RPMI8226 (cell line): ENCODE results near the gene SKIL.

Source experiments
- DNase-seq: peaks from one replicate; pipeline ENCODE4 v3.0.0-alpha.2; 2015

SKIL gene

DNA sequence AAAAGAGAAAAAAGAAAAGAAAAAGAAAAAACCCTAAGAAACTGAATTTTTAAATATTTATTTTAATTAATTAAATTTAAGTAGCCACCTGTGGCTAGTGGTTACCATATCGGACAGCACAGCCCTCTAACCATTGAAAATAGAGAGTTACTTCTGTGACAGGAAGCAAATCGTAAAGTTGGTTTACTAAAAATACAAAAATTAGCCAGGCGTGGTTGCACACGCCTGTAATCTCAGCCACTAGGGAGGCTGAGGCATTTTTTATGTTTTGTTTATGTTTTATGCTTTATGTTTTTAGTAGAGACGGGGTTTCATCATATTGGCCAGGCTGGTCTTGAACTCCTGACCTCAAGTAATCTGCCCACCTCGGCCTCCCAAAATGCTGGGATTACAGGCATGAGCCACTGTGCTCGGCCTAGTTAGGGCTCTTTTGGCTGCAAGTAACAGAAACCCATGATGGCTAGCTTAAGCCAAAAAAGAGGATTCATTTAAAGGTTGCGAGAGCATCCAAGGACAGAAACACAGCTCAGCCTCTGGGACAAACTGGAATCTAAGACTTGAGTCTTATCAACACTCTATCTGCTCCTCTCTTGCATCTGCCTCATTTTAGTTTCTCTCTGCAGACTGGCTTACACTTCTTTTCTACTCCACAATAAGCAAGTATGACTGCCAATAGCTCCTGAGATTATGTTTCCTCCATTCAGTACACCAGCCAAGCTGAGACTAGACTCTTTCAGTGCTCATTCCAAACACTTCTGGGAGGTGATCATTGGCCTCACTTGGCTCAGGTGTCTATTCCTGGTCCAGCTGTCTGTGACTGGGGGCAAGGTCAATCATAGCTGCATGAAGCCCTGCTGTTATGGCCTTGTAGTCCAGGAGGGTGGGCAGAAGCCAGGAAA is 6.8 kb upstream of the SKIL start:
- DNase-seq: no peak

DNA sequence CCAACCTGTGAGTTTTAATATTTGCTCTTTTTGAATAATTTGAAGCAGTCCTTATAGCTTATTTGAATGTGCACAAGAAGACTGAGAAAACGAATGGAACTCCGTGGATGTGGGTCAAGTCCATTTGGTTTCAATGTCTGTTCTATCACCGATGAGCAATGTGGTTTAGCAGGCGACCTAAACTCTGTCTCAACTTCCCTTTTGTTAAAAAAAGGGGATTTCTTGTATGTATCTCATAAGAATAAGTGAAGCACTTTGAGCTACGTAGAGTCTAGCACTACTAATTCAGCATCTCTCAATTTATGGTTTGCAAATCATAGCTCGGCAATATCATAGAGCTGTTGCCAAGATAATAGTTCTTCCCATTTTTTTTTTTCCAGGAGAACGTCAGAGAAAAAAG is 4.6 kb upstream of the SKIL start:
- no peak for DNase-seq

DNA sequence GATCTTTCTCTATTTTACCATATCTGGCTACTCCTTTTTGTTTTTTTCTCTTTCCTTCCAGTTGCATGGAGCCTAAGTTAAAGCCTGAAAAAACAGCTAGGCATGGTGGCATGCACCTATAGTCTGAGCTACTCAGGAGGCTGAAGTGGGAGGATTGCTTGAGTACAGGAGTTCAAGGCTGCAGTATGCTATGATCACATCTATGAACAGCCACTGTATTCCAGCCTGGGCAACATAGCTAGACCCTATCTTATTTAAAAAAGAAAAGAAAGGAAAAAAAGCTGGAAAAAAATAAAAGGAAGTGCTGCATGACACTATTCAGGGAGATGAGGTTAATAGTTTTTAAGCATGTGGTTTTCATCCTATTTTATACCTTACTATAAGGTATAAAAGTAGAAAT is 4.0 kb upstream of the SKIL start:
- no peak for DNase-seq

GRCh38 chr3:170354760-170355159 is 2.8 kb upstream of the SKIL start:
- DNase-seq: no peak

DNA sequence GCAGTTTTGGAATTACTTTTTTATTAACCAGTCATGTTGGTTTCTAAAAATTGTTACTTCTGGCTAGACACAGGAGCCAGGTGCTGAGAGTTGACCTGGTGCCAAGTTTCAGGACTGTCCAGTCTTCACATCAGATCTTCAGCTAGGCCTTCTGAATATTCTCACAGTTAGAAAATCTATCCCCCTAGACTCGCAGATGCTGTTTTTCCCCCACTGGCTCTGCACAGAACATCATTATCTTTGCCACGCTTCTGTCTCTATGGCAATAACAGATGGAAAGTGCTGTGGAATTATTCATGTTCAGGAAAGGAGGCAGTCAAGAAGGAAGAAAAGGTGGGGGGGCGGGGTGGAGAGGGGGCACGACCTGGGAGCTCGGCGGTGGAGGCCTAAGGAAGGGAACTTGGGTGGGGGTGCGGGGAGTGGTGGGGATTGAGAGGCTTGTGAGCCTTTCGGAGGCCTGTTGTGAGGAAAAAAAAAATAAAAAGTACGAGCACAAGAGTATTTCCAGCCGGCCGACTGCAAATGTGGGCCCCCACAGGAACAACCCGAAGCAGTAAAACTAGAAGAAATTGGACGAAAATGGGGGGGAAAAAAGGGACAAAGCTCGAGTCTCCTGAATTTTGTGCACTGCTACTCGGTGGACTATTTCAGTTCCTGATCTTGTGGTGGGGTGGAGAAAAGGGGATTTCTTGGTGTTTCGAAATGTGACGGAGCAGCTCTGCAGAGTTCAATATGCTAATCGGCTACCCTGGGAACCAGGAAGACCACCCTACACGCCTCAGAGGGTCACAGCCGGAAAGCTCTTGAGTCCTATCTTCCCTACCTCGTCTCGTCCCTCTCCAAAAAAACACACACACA is 1.5 kb upstream of the SKIL start:
- DNase-seq: peak; percentile 96

DNA sequence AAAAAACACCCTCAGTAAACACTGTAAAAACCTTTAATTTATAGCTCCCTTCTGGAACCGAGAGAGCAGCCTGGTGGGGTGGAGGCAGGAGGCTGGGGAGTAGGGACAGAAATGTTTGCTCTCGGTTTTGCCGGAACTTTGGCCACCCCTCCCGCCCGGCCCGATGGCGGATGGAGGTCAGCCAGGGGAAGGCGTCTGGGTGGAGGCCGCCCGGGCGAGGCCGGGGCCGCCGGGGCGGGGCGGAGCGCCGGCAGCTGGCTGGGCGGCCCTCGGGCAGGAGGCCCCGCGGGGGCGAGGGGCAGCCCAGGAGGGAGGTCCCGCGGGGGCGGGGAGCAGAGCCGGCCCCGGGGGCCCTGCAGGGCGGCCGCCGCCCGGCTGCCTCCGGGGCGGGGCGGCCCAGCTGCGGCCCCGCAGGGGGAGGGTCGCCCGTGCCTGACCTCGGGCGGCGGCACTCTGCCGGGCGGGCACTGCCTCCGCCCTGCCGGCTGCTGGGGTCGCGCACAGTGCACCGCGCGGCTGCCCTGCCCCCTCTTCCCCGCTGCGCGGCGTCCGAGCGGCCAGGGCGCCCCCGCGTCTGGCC is 829 bp upstream of the SKIL start:
- peak; percentile 93 for DNase-seq

- peak; percentile 88 for DNase-seq
Observed at GRCh38 chr3:170358042-170359010, 811 bp downstream of the SKIL start.

GRCh38 chr3:170359178-170359704 is 1.7 kb downstream of the SKIL start:
- no peak for DNase-seq

- no peak for DNase-seq
Observed at GRCh38 chr3:170360466-170360865, 3.0 kb downstream of the SKIL start.

DNA sequence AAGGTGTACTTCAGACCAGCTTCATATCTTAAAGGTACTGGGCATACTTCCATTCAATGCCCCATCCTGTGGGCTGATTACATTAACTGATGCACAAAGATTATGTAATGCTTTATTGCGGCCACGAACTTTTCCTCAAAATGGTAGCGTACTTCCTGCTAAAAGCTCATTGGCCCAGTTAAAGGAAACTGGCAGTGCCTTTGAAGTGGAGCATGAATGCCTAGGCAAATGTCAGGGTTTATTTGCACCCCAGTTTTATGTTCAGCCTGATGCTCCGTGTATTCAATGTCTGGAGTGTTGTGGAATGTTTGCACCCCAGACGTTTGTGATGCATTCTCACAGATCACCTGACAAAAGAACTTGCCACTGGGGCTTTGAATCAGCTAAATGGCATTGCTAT is 3.4 kb downstream of the SKIL start:
- DNase-seq: no peak

DNA sequence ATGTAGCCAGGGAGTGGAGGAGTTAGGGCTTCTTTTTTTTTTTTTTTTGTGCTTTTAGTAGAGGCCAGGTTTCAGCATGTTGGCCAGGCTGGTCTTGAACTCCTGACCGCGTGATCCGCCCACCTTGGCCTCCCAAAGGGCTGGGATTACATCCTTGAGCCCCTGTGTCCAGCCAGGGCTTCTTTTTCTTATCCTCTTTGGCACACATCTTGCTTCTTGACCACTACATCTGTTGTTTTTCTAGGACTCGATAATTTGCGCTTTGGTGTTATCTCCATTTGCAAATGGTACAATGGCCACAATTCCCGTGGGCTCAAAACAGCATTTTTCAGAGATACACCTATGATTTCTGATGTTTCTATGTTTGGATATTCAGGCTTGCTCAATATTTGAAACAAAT is 4.2 kb downstream of the SKIL start:
- no peak for DNase-seq

GRCh38 chr3:170363471-170363994 is 6.0 kb downstream of the SKIL start:
- DNase-seq: no peak

DNA sequence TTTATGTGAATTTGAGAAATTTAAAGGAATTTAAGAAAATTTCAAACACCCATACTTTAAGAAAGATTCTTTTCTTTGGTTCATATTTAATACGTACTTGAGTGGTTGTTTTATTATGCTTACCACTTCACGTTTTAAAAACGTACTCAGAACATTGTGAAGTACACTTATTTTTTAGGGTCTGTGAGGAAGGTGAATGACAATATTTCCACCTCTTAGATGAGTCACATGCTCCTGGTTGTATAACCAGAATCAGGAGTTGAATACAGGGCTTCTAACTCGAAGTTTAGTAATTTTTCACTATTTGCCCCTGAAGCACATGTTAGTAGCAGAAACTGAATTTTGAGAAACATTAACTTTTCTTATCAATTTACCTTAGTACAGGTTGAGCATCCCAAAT is 7.5 kb downstream of the SKIL start:
- DNase-seq: no peak

DNA sequence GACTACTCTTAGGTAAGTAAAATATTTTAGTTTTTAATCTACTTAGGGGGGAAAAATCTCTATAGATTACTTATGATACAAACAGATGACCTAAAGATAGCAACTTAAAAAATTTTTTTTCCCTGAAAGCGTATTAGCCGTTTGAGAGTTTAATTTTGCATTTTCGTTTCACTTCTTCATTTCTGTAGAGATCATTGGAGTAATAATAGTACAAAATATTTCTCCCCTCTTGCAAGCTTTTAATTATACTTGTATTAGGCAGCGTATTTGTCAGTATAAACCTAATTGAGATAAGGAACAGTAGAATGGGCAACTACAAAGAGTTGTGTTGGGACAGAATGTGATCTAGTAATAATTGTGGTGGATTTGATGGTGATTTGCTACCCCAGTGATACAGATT is 10.3 kb downstream of the SKIL start:
- no peak for DNase-seq

- no peak for DNase-seq
Observed at GRCh38 chr3:170368921-170369320, 11.4 kb downstream of the SKIL start.

DNA sequence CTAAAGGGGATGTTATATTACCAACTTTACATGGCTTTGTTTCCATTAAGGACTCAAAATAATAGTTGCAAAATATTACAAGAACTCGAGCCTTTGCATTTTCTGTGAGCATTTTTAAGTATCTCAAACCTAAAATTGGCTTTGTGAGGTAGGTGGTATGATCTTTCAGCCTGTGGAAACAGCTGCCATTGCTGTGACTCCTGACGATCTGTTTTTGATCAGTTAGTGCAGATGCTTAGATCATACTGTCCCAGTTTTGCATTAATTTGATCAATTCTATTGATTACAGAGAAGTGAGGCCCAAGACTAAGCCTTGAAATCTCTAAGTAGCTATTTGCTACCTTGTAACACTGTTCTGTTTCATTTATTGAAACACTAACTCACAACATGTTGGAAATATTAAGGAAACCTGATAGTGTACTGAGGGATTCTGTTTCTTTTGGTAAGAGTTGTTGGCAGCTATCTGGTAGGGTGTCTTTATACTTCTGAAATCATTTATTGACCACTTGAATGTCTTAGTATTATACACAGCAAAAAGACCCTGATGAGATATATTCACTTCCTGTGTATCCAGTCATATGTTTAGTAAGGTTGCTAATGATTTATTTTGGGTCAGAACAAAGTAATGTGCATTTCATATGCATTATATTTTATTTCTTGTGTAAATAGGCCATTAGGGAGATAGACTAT is 14.8 kb downstream of the SKIL start:
- DNase-seq: no peak

DNA sequence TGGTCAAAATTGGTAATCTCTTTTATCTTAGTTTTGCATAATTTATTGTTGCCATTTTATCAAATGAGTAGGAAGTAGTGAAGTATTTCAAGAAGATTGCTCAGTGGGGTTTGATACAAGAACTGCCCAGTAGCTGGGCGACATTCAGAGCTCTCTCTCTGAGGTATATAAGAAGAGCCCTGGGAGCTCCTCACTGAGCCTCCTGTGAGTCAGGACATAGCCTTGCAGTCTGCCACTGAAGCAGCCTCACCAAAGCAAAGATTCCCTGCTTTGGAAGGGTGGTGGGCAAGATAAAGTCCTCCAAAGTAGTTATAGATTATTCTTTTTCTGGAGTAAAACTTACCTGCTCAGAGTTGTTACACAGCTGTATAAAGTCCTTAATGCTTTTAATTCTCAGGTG is 26.1 kb downstream of the SKIL start:
- DNase-seq: no peak

DNA sequence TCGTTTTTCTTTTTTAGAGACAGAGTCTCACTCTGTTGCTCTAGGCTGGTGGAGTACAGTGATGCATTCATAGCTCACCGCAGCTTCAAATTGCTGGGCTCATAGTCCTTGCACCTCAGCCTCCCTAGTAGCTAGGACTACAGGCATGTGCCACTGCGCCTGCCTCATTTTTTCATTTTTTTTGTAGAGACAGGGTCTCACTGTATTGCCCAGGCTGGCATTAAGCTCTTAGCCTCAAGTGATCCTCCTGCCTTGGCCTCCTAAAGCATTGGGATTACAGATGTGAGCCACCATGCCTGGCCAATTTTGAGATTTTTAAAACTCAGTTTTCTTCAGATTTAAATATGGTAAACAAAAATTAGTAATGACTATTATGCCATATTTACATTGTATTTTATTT is 29.0 kb downstream of the SKIL start:
- DNase-seq: no peak

DNA sequence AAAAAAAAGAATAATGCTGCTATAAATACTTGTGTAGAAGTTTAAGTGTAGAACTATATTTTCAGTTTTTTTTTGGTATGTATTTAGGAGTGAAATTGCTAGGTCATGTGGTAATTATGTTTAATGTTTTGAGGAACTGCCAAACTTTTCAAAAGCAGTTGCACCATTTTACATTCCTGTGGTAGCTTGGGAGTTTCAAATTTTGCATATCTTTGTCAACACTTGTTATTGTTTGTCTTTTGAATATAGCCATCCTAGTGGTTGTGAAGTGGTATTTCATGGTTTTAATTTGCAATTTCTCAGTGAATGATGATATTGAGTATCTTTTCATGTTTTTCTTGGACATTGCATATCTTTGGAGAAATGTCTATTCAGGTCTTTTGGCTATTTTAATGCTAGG is 30.4 kb downstream of the SKIL start:
- no peak for DNase-seq

- no peak for DNase-seq
Observed at GRCh38 chr3:170391108-170391507, 33.6 kb downstream of the SKIL start.

DNA sequence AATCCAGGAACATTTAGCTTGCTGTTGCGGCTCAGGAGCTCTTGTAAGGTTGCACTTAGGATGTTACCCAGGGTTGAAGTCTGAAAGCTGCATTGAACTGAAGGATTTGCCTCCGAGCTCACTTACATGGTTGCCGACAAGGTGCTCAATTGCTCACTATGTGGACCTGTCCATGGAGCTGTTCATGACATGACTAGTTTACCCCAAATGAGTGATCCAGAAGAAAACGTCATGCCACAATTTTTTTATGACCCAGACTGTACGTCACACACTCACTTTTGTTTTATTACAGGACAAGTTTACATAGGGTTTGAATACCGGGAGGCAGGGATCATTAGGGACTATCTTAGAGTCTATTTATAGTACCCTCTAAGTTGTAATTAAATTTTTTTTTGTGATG is 40.2 kb downstream of the SKIL start:
- no peak for DNase-seq
